Kidney epithelial cell (primary cell): ENCODE results near the gene KMT5B. TPM values are rescaled to one million over a fixed set of nuclear protein-coding genes. Genes with fewer than 3 reads are reported as not detected.

Experiments
- DNase-seq: peaks from one replicate; pipeline ENCODE4 v3.0.0-alpha.2; 2010; ENCODE audit warnings: low read depth
- H3K27me3 ChIP-seq: 2 replicates; pipeline ENCODE4 v1.6.0; 2011; ENCODE audit warnings: low read length; ENCODE audit not compliant: control insufficient read depth, insufficient read depth
- H3K36me3 ChIP-seq: 2 replicates; pipeline ENCODE4 v1.5.1; 2011; ENCODE audit warnings: low read length; ENCODE audit not compliant: control insufficient read depth, insufficient read depth
- H3K4me3 ChIP-seq: 2 replicates; pipeline ENCODE4 v1.5.1; 2011; ENCODE audit warnings: low read depth, mild to moderate bottlenecking, control low read depth, low read length
- total RNA-seq: library from RNA; depleted of rRNA; stranded (reverse); fragments of >200 nt; gene quantifications from 2 replicates; pipeline ENCODE4 v1.2.3, GENCODE V29; 2015
- TF ChIP-seq, protein P1 (sequence below): IDR thresholded peaks from 2 replicates; pipeline ENCODE4 v1.5.1; 2011; ENCODE audit warnings: mild to moderate bottlenecking, moderate library complexity, low read length, control low read depth, inconsistent platforms; ENCODE audit not compliant: insufficient read depth, poor library complexity, severe bottlenecking

The KMT5B gene
- total RNA-seq, 1 donor from 2014 or later, result 25.7 TPM

DNA sequence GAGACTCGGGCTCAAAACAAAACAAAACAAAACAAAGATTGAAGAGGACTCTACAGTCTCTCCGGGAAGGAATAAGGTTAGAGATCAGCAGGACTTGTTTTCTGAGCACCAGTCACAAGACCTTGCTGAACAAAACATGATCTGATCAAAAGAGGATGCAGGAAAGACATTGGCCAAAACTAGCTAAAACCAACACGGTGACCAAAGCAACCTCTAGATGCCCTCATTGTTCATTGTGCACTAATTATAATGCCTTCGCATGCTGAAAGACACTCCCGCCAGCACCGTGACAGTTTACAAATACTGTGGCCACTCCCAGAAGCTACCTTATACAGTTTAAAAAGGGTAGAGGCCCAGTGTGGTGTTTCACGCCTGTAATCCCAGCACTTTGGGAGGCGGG, 76.2 kb downstream of the KMT5B start:
- Histone ChIP-seq H3K4me3 (no peak overlapping the region), H3K27me3 (no peaks in the 10 kb centered on the region), H3K36me3 (no peaks in the 10 kb centered on the region)
- DNase-seq, result no peak
- TF ChIP-seq, protein P1, sequence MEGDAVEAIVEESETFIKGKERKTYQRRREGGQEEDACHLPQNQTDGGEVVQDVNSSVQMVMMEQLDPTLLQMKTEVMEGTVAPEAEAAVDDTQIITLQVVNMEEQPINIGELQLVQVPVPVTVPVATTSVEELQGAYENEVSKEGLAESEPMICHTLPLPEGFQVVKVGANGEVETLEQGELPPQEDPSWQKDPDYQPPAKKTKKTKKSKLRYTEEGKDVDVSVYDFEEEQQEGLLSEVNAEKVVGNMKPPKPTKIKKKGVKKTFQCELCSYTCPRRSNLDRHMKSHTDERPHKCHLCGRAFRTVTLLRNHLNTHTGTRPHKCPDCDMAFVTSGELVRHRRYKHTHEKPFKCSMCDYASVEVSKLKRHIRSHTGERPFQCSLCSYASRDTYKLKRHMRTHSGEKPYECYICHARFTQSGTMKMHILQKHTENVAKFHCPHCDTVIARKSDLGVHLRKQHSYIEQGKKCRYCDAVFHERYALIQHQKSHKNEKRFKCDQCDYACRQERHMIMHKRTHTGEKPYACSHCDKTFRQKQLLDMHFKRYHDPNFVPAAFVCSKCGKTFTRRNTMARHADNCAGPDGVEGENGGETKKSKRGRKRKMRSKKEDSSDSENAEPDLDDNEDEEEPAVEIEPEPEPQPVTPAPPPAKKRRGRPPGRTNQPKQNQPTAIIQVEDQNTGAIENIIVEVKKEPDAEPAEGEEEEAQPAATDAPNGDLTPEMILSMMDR, result no peak

DNA sequence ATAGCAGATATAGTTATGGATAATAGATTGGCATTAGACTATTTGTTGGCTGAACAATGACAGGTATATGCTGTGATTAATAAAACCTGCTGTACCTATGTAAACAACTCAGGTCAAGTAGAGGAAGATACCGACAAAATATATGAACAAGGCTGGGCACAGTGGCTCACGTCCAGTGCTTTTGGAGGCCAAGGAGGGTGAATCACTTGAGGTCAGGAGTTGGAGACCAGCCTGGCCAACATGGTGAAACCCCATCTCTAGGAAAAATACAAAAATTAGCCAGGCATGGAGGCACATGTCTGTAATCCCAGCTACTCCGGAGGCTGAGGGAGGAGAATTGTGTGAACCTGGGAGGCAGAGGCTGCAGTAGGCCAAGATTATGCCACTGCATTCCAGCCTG, 77.9 kb downstream of the KMT5B start:
- Histone ChIP-seq H3K4me3 (no peak overlapping the region), H3K36me3 (no peaks in the 10 kb centered on the region), H3K27me3 (no peaks in the 10 kb centered on the region)
- no peak for DNase-seq
- TF ChIP-seq, protein P1, result no peak

DNA sequence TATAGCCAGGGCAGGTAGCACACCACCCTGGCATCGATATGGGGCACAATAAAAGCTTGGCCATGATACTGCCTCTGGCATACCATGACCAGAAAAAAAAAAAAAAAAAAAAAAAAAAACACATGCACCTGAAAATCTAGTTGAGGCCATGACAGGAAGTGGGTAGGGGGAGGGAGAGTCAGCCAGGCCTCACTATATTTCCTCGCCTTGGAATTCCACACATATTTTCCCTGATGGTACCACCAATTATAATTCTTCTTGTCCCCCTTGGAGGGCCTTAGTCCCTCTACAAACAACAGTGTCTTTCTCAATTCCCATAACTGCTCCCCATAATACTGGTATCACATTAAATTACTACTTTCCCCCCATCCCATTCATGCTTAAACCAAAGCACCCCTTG, 79.3 kb downstream of the KMT5B start:
- TF ChIP-seq, protein P1, result no peak
- DNase-seq, result no peak
- no peak overlapping the region for H3K4me3 ChIP-seq
- no peaks in the 10 kb centered on the region for H3K27me3 ChIP-seq
- no peaks in the 10 kb centered on the region for H3K36me3 ChIP-seq

DNA sequence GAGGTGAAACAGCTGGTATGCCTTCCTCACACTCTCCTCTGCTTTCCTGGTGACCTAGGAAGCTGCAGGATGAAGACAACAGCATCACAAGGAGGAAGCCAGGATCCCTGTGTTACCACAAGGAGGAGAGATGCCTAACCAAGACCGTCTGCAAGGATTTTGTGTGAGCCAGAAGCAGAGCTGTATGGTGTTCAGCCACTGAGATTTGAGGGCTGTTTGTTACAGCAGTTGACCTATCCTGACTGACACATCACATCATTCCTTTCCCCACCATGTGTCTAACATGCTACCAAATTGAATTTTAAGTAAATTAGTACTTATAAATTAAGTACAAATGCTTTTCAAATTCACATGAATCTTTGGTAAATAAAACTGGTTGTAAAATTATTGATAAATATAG, 83.0 kb downstream of the KMT5B start:
- H3K27me3 ChIP-seq, result no peaks in the 10 kb centered on the region
- DNase-seq, result no peak
- H3K4me3 ChIP-seq, result no peak overlapping the region
- H3K36me3 ChIP-seq, result no peaks in the 10 kb centered on the region
- TF ChIP-seq, protein P1, result no peak

DNA sequence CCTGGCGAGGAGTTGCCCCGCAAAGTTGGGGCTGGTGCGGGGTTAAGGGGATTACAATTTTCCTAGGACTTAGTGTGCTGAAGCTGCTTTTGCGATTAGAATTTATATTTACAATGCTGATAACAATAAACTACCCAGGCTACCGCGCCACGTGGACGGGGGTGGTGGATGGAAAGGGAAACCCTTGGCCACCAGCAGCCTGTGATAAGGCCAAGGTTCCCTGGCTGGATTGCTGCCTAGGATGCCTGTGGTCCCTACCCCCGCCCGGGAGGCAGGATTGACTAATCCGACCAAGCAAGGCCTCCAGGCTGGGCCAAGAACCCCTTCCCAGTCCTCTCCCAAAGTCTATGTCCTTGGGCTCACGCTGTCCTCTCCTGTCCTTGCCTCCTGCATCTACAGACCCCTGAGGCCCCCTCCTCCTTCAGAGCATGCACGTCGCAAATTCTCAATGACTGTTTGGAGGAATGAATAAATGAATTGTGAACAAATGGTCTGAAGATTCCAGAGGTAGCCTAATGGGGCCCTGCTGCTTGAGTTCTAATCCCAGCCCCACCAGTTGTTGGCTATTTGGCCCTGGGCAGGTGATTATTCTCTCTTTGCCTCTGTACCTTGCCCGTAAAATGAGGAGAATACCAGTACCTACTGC, 84.3 kb downstream of the KMT5B start:
- peak overlapping the region; percentile 38 for H3K4me3 ChIP-seq
- no peaks in the 10 kb centered on the region for H3K27me3 ChIP-seq
- TF ChIP-seq, protein P1, result no peak
- no peak for DNase-seq
- no peaks in the 10 kb centered on the region for H3K36me3 ChIP-seq
